B cell (primary cell): ENCODE results near the gene WSB2. TPM values are rescaled to one million over a fixed set of nuclear protein-coding genes. Genes with fewer than 3 reads are reported as not detected.

Experiments
- ATAC-seq: fragments of 200-7000 bp; cut with Tn5 transposase; one replicate; pipeline ENCODE4 v1.10.0; 2021; ENCODE audit warnings: low read depth, mild to moderate bottlenecking, moderate number of reproducible peaks, moderate library complexity
- CTCF ChIA-PET: fragments of 350-600 bp; sonication (Branson Sonifier 250); formaldehyde crosslinking; loops from one replicate; lab custom pipeline; 2021; ENCODE audit warnings: antibody characterized with exemption, inconsistent platforms; lab: Charles Lee
- POLR2A ChIA-PET: fragments of 350-600 bp; sonication (Branson Sonifier 250); formaldehyde crosslinking; loops from one replicate; lab custom pipeline; 2021; ENCODE audit warnings: antibody characterized with exemption; lab: Charles Lee
- DNase-seq: peaks from one replicate; pipeline ENCODE4 v3.0.0; 2013
- H2AFZ ChIP-seq: 2 replicates; pipeline ENCODE4 v1.6.1; 2012; ENCODE audit warnings: mild to moderate bottlenecking, low read depth, low read length; ENCODE audit not compliant: insufficient read depth, poor library complexity, severe bottlenecking
- H3K27ac ChIP-seq, 2 donors: 1 replicate in 1 of 2; 2 replicates in 1 of 2; pipeline ENCODE4 v1.5.1; 2012 to 2013; ENCODE audit warnings: low read length in 2 of 2, mild to moderate bottlenecking in 2 of 2, moderate library complexity in 1 of 2
- H3K27me3 ChIP-seq, 4 experiments: fragments of 200-600 bp in 1 of 4; sonication (generic) in 1 of 4; replicated peaks in 1 of 4; 1 replicate in 2 of 4; 2 replicates in 2 of 4; pipeline versions ENCODE4 v1.6.1 to v1.7.0; 2013 to 2016; ENCODE audit warnings: low read length in 3 of 4, mild to moderate bottlenecking in 2 of 4, mixed read lengths in 1 of 4, moderate library complexity in 1 of 4; ENCODE audit not compliant: insufficient read depth in 4 of 4, control insufficient read depth in 3 of 4; ENCODE audit errors: control extremely low read depth in 1 of 4
- H3K36me3 ChIP-seq, 2 experiments: replicated peaks in 1 of 2; 1 replicate in 1 of 2; 2 replicates in 1 of 2; pipeline versions ENCODE4 v1.6.1 to v1.7.1; 2013; ENCODE audit warnings: low read length in 1 of 2; ENCODE audit not compliant: insufficient read depth in 2 of 2, control insufficient read depth in 1 of 2; ENCODE audit errors: control extremely low read depth in 1 of 2, extremely low read depth in 1 of 2
- H3K4me1 ChIP-seq, 2 donors: fragments of 200-600 bp in 1 of 2; sonication (generic) in 1 of 2; 1 replicate in 1 of 2; 2 replicates in 1 of 2; pipeline versions ENCODE4 v1.5.1 to v1.6.1; 2013 to 2017; ENCODE audit warnings: low read length in 2 of 2; ENCODE audit not compliant: control insufficient read depth in 2 of 2, insufficient read depth in 2 of 2
- H3K4me2 ChIP-seq: replicated peaks from 2 replicates; pipeline ENCODE3; 2012; ENCODE audit warnings: mild to moderate bottlenecking, low read depth, low read length; ENCODE audit not compliant: poor library complexity, severe bottlenecking
- H3K4me3 ChIP-seq, 5 experiments: fragments of 200-600 bp in 1 of 5; sonication (generic) in 1 of 5; 1 replicate in 3 of 5; 2 replicates in 2 of 5; pipeline versions ENCODE4 v1.5.1 to v1.7.0; 2011 to 2016; ENCODE audit warnings: low read length in 4 of 5, mild to moderate bottlenecking in 4 of 5, low read depth in 2 of 5, control low read depth in 1 of 5, moderate library complexity in 1 of 5; ENCODE audit not compliant: insufficient read depth in 1 of 5; ENCODE audit errors: control extremely low read depth in 1 of 5, extremely low read depth in 1 of 5
- H3K79me2 ChIP-seq: fragments of 200-600 bp; sonication (generic); one replicate; pipeline ENCODE4 v1.6.0; 2016; ENCODE audit warnings: low read length; ENCODE audit not compliant: control insufficient read depth, insufficient read depth
- H3K9ac ChIP-seq: fragments of 200-600 bp; sonication (generic); 2 replicates; pipeline ENCODE4 v1.6.1; 2017; ENCODE audit warnings: mild to moderate bottlenecking, low read length, moderate library complexity
- H3K9me3 ChIP-seq, 3 donors: one replicate each; pipeline versions ENCODE4 v1.6.1 to v1.7.1; 2013; ENCODE audit warnings: low read length in 2 of 3; ENCODE audit not compliant: control insufficient read depth in 2 of 3, insufficient read depth in 1 of 3; ENCODE audit errors: control extremely low read depth in 1 of 3
- H4K20me1 ChIP-seq: 2 replicates; pipeline ENCODE4 v1.6.0; 2012; ENCODE audit warnings: mild to moderate bottlenecking, low read length; ENCODE audit not compliant: insufficient read depth, control insufficient read depth, poor library complexity, severe bottlenecking
- H3K27ac Mint-ChIP-seq: one replicate; pipeline ENCODE4 v1.8.0; 2021; ENCODE audit warnings: mixed read lengths
- H3K27me3 Mint-ChIP-seq: one replicate; pipeline ENCODE4 v1.8.0; 2021; ENCODE audit warnings: mixed read lengths
- H3K4me1 Mint-ChIP-seq: one replicate; pipeline ENCODE4 v1.8.0; 2021; ENCODE audit warnings: mixed read lengths
- H3K4me3 Mint-ChIP-seq: one replicate; pipeline ENCODE4 v1.8.0; 2021; ENCODE audit warnings: mixed read lengths
- H3K9me3 Mint-ChIP-seq: one replicate; pipeline ENCODE4 v1.8.0; 2022; ENCODE audit warnings: mixed read lengths; ENCODE audit not compliant: insufficient read depth
- CTCF ChIP-seq: fragments of 200-600 bp; IDR thresholded peaks from one replicate; pipeline ENCODE4 v1.8.0; 2022; ENCODE audit warnings: antibody characterized with exemption, mild to moderate bottlenecking
- EZH2 ChIP-seq: IDR thresholded peaks from 2 replicates; pipeline ENCODE4 v1.6.1; 2012; ENCODE audit warnings: borderline replicate concordance, low read depth, mild to moderate bottlenecking, moderate library complexity, low read length; ENCODE audit not compliant: insufficient read depth, poor library complexity, severe bottlenecking
- WGBS: methylation state at CpG from one replicate; pipeline ENCODE4 v1.1.5; 2013; ENCODE audit warnings: missing lambda C conversion rate; ENCODE audit not compliant: insufficient coverage; 5-methylcytosine and 5-hydroxymethylcytosine counted together
- intact Hi-C: fragments of 100-400 bp; cut with micrococcal nuclease; formaldehyde crosslinking; loops from one replicate; pipeline ENCODE4 v1.10.0; 2022
- polyA plus RNA-seq: library from polyadenylated mRNA; depleted of rRNA; stranded (reverse); fragments of >200 nt; gene quantifications from 2 replicates; pipeline ENCODE4 v1.2.3, GENCODE V29; 2012
- total RNA-seq, 2 donors: library from RNA; stranded (reverse); fragments of 120-200 nt in 1 of 2; gene quantifications; 1 replicate in 1 of 2; 2 replicates in 1 of 2; pipeline versions ENCODE4 v1.2.3 to v1.2.4, GENCODE V29; 2013 to 2022

The WSB2 gene
- total and polyA plus RNA-seq, 2 donors (not counting 1 experiment from before 2014, with no cell fraction given) = 12.3 to 21.4 TPM

GRCh38 chr12:117986705-117987469, 74.1 kb downstream of the WSB2 start:
- Histone ChIP-seq H3K4me1 (no peaks in the 10 kb centered on the region), H3K9me3 (peaks cover 0 to 4% (median 3%) of the 10 kb centered on the region in 3 donors), H3K27me3 (no peaks in the 10 kb centered on the region), H3K4me3 (no peak overlapping the region), H3K9ac (no peak overlapping the region), H3K36me3 (no peaks in the 10 kb centered on the region), H3K4me2 (no peak overlapping the region), H2AFZ (no peak overlapping the region), H3K79me2 (no peaks in the 10 kb centered on the region), H4K20me1 (no peaks in the 10 kb centered on the region), H3K27ac (no peak overlapping the region)
- no peak for ATAC-seq
- Mint-ChIP-seq H3K27ac (no peak overlapping the region), H3K9me3 (peaks cover 5% of the 10 kb centered on the region), H3K4me1 (no peaks in the 10 kb centered on the region), H3K27me3 (peaks cover 16% of the 10 kb centered on the region), H3K4me3 (no peak overlapping the region)
- POLR2A ChIA-PET = no interaction called here
- CTCF ChIA-PET = no interaction called here
- intact Hi-C loops = no loop called here
- TF ChIP-seq CTCF (no peak), EZH2 (no peak)
- no peak for DNase-seq
- WGBS = 78% methylated on average over 1 of the region's 4 CpGs

- H3K27ac ChIP-seq = no peak overlapping the region
- CTCF ChIA-PET = no interaction called here
- H3K9me3 ChIP-seq = peaks cover 0 to 4% (median 3%) of the 10 kb centered on the region in 3 donors
- no peak overlapping the region for H3K4me2 ChIP-seq
- no peaks in the 10 kb centered on the region for H3K36me3 ChIP-seq
- no peak overlapping the region for H2AFZ ChIP-seq
- Mint-ChIP-seq H3K4me1 (no peaks in the 10 kb centered on the region), H3K9me3 (peaks cover 5% of the 10 kb centered on the region), H3K27me3 (peaks cover 12% of the 10 kb centered on the region), H3K27ac (no peak overlapping the region), H3K4me3 (no peak overlapping the region)
- DNase-seq = no peak
- H3K4me3 ChIP-seq = no peak overlapping the region
- 50% methylated on average over 1 of the region's 2 CpGs for WGBS
- no peaks in the 10 kb centered on the region for H3K79me2 ChIP-seq
- intact Hi-C loops = no loop called here
- no peaks in the 10 kb centered on the region for H3K27me3 ChIP-seq
- no peaks in the 10 kb centered on the region for H3K4me1 ChIP-seq
- H4K20me1 ChIP-seq = no peaks in the 10 kb centered on the region
- POLR2A ChIA-PET = interaction anchor here (0.6 kb wide), 1 partner anchor 1223 kb away, joined by 3 read pairs; no protein-coding TSS in a partner anchor
- no peak for ATAC-seq
- TF ChIP-seq EZH2 (no peak), CTCF (no peak)
- H3K9ac ChIP-seq = no peak overlapping the region
Measured at GRCh38 chr12:117985182-117985581, 75.8 kb downstream of the WSB2 start.
